Right hindlimb (tissue), 1 donor: ENCODE results near the gene CDK9.
"Not testable (repeated sequence)": the region's sequence is repeated elsewhere in the genome, so short reads cannot be mapped to it uniquely, and the experiment has no call there.

Source experiments
- DNase-seq: peaks from one replicate; pipeline ENCODE4 v3.0.0-alpha.2; 2018

The CDK9 gene

DNA sequence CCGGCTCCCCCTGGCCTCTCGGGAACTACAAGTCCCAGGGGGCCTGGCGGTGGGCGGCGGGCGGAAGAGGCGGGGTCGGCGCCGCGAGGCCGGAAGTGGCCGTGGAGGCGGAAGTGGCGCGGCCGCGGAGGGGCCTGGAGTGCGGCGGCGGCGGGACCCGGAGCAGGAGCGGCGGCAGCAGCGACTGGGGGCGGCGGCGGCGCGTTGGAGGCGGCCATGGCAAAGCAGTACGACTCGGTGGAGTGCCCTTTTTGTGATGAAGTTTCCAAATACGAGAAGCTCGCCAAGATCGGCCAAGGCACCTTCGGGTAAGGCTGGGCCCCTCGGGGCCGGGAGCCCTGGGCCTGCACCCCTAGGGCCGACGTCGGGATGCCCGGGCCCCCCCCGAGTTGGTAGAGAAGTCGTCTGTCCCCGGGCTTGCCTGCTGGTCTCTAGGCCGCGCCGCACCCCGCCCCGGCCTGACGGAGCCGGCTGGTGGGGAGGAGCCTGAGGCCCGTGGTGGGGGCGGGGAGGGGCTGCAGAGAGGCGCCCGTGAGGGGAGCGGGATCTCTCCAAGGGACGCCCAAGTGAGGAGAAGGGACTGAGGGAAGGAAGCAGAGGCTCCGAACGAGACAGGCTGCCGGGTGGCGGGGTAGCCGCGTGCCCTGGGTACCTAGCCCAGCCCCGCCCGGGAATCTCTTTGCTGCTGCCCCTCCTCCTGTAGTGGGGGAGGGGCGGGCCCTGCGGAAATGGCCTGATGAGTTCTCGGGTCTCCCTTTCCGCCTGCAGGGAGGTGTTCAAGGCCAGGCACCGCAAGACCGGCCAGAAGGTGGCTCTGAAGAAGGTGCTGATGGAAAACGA is at the start of gene CDK9:
TSS of gene CDK9 (plus strand) at position 102 of the 840 bp plus-strand sequence. CDS start at position 217, 115 bp downstream.
- DNase-seq: peak; percentile 94

GRCh38 chr9:127738666-127739065 is 47.2 kb upstream of the CDK9 start:
- no peak for DNase-seq

DNA sequence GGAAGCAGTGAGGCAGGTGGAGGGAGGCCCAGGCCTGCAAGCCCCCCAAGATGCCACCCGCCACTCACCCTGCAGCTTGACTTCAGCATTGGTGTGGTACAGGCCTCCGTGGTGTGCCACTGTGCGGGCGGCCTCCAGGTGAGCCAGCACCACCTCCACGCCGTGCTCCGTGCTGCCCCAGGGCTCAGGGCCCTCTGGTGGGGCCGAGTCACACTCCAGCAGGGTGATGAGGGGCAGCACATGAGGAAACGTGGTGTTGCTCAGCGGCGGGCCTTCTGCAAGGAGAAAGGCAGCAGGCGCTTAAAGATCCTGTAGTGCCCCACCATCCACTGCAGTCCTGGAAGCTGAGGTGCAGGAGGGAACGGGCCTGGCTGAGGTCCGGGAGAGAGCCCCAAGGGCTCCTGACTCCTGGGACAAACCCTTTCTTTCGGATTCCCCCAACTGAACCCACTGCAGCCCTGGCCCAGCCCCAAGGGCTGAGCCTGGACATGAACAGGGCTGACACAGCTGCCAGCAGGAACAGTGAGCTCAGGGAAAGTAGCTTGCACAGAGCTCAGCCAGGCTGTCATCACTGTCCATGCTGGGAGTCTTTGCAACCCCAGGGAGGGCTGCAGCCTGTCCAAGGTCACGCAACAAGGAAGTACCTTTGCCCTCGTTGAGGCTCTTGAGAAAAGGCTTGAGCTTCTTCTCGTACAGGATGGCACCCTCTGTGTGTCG is 46.1 kb upstream of the CDK9 start:
- DNase-seq: no peak

- peak; percentile 58 for DNase-seq
Measured at GRCh38 chr9:127741831-127742434, 43.9 kb upstream of the CDK9 start.

DNA sequence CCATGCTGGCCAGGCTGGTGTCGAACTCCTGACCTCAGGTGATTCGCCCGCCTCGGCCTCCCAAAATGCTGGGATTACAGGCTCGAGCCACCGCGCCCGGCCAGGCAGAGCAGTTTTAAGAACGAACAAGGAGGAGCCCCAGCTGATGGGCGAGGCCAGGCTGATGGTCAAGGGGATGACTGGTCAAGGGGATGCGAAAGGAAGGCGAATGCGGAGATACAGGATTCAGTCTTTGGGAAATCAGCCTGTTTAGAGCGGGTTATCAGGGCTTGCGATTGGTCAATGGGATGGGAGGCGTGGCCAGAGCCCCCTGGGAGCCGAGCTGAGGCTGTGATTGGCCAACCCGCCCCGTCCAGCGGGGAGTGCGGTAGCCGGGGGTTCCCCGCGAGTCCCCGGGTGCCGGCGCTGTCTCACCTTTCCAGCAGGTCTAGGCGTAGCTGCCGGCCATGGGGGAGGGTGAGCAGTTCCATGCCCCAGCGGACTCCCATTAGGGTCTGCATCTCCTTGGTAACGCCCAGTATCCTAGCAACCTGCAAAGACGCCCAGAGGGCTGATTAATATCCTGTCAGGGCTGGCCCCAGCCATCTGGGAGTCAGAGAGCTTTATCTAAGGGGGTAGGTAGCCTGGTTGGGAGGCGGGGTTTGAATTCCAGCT is 43.3 kb upstream of the CDK9 start:
- peak; percentile 51 for DNase-seq

GRCh38 chr9:127744398-127745110 is 41.3 kb upstream of the CDK9 start:
- DNase-seq: no peak

DNA sequence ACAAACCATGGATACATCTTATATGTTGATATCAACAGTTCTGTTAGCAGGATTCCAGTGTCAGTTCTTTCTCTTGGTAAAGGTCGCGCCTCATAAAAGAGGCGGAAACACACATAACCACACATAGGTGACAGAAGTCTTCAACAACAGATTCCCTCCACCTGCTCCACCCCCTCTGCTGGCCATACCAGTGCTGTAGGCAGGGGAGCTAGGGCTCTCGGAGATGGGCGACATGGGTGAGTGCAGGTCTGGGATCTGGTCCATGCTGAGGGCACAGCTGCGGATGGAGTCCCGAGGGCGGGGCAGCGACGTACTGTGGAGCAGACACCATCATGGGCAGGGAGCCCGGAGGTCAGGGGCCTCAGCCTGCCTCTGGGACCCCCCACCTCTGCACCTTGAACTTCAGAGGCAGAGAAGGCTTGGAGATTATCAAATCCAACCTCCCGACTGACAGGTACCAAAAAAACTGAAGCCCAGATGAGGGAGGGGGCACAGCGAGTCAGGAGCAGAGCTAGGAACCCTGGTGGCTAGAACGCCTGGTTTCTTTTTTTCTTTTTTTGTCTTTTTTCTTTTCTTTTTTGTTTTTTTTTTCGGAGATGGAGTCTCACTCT is 38.8 kb upstream of the CDK9 start:
- no peak for DNase-seq

- DNase-seq: no peak
Measured at GRCh38 chr9:127749090-127749787, 36.6 kb upstream of the CDK9 start.

GRCh38 chr9:127751269-127752054 is 34.4 kb upstream of the CDK9 start:
- DNase-seq: no peak

- DNase-seq: no peak
Measured at GRCh38 chr9:127753148-127753547, 32.7 kb upstream of the CDK9 start.

DNA sequence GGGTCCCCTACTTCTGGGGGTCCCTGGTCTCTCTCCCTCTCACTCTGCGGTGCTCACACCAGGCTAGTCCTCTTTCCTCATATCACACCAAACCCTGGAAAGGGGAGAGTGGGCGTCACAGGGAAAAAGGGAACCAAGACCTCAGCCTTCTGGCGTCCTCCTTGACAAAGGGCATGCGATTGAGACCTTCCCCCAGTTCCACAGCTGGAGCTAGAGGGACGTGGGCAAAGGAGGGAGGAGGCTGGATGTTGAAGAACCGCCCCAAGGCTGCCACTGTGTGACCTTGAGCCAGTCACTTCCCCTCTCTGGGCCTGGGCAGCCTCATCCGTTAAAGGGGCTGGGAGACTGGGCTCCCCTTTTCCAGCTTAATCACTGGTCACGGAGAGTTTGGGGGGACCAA is 32.2 kb upstream of the CDK9 start:
- no peak for DNase-seq

GRCh38 chr9:127754099-127755060 is 31.5 kb upstream of the CDK9 start:
- no peak for DNase-seq

DNA sequence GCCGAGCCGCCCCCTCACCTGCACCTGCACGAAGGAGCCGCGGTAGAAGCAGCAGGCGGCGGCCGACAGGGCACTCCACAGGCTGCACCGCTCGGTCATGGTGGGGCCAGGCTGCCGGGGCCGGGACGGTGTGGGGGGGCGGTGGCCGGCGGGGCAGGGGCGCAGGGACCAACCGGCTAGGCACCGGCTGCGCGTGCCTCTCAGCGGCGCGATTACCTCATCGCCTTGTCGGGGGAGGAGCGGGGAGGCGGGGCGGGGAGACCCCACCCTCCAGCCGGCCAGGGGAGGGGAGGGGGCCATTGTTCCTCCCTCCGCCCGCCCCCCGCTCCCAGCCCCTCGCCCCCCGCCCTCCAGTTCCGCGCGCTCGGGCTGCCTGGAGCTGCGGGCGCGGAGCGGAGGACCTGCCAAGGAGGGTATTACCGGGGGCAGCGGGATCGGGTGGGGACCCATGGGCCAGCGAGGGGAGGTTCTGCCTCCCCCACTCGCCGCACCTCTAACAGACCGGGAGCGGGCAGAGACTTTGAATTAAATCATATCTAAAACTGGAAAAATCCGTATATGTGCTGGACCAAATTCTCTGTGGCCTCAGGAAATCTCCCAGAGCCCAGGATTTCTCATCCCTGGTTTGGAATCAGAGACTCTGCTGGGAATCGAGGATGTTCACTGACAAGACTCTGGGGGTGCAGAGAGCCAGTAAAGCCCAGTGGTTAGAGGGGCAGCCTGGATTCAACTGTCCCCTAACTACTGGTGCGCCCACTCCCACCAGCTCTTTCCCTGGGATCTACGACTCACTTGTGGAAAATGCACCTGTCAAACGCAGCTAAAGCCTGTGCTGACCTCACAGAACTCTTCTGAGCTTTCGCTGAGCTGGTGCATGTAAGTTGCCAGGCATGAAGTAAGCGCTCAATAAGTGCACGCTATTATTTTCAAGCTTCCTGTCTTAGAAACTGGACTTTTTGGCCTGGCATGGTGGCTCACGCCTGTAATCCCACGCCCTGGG is 30.5 kb upstream of the CDK9 start:
- no peak for DNase-seq

GRCh38 chr9:127756233-127756632 is 29.6 kb upstream of the CDK9 start:
- no peak for DNase-seq

DNA sequence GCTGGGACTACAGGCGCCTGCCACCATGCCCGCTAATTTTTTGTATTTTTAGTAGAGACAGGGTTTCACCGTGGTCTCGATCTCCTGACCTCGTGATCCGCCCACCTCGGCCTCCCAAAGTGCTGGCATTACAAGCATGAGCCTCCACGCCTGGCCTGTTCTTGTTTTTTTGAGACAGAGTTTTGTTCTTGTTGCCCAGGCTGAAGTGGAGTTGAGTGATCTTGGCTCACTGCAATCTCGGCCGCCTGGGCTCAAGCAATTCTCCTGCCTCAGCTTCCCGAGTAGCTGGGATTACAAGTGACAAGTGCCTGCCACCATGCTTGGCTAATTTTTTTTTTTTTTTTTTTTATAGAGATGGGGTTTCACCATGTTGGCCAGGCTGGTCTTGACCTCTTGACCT is 29.1 kb upstream of the CDK9 start:
- DNase-seq: not testable (repeated sequence)

GRCh38 chr9:127758843-127759242 is 27.0 kb upstream of the CDK9 start:
- DNase-seq: no peak

GRCh38 chr9:127761061-127761460 is 24.8 kb upstream of the CDK9 start:
- DNase-seq: no peak

DNA sequence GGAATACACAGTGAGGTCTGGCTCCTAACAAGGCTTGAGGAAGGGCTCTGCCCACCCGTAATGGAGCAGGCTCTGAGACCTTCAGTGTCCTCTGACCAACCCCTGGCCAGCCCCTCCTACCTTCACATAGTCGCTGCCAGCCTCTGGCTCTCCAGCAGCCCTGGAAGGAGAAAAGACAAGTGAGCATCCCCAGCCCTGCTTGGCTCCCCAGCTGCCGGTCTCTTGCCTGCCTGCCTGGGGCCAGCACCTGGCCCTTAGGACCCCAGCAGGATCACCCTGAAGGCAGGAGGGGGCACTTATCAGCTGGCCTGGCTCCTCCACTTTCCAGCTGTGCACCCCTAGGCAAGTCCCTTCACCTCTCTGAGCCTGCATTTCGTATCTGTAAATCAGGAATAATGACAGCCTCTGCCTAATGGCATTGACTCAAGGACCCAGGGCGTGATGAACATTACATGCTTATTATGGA is 24.3 kb upstream of the CDK9 start:
- no peak for DNase-seq
